ENCODE results near the gene TBC1D24. TPM values are rescaled to one million over a fixed set of nuclear protein-coding genes. Genes with fewer than 3 reads are reported as not detected.

Gene TBC1D24
- total and polyA plus RNA-seq, 9 of the 15 experiments (the other 6 are each of a cell fraction or from before 2014, with no cell fraction given): 1.7 to 22.6 (median 7.2) TPM

- TF ChIP-seq MGA (IDR thresholded peaks at IDR 0.05) (0 out of 2 replicates have a peak, but pooled peaks have one; percentile 21), ZFP36 (IDR thresholded peaks at IDR 0.05; ENCODE audit: low read depth, low read length, partially characterized antibody) (no peak), GATAD2A (IDR thresholded peaks at IDR 0.05) (0 out of 2 replicates have a peak, but pooled peaks have one; percentile 9), FOXK1 (CRISPR knock-in tag; IDR thresholded peaks at IDR 0.05; ENCODE audit: borderline replicate concordance) (no peak), FOS (IDR thresholded peaks at IDR 0.05; ENCODE audit: extremely low read depth, insufficient read length) (no peak), PKNOX1 (IDR thresholded peaks at IDR 0.05) (no peak), TEAD1 (CRISPR knock-in tag; IDR thresholded peaks at IDR 0.05) (no peak), HNRNPLL (IDR thresholded peaks at IDR 0.05; ENCODE audit: low read depth, low read length, poor library complexity, severe bottlenecking) (peak; percentile 35), RUNX1 (IDR thresholded peaks at IDR 0.05; ENCODE audit: low read depth) (no peak), ATF1 (CRISPR knock-in tag; IDR thresholded peaks at IDR 0.05) (no peak), ATF1 (tag; IDR thresholded peaks at IDR 0.05) (peak; percentile 11; the same call in 1 of the 2 replicates), GTF2B (IDR thresholded peaks at IDR 0.05; ENCODE audit: extremely low read depth, insufficient read length) (no peak), ZNF124 (CRISPR knock-in tag; IDR thresholded peaks at IDR 0.05) (no peak), PRMT5 (CRISPR knock-in tag; IDR thresholded peaks at IDR 0.05) (no peak), ZNF586 (CRISPR knock-in tag; conservative IDR thresholded peaks at IDR 0.05) (no peak), EWSR1 (IDR thresholded peaks at IDR 0.05; ENCODE audit: borderline replicate concordance, low read depth, partially characterized antibody) (no peak)
Measured at GRCh38 chr16:2532494-2533141, 57.7 kb downstream of the TBC1D24 start (continued).
